Mammary epithelial cell (primary cell): ENCODE measurements around the gene TCF20.

Experiments
- EZH2 ChIP-seq: IDR thresholded peaks from 2 replicates; pipeline ENCODE4 v1.6.1; 2012; ENCODE audit warnings: low read length, inconsistent platforms, borderline replicate concordance
- TF ChIP-seq, protein P1 (sequence below), 2 donors: IDR thresholded peaks in 1 of 2; conservative IDR thresholded peaks in 1 of 2; 2 replicates each; pipeline ENCODE4 v1.5.1; 2011 to 2012; ENCODE audit warnings: inconsistent platforms in 2 of 2, low read length in 2 of 2, mild to moderate bottlenecking in 2 of 2, control low read depth in 1 of 2, low read depth in 1 of 2; ENCODE audit not compliant: insufficient read depth in 1 of 2; ENCODE audit errors: extremely low read depth in 1 of 2

GRCh38 chr22:42283278-42284201, 13.1 kb upstream of the TCF20 start:
- TF ChIP-seq, protein P1, sequence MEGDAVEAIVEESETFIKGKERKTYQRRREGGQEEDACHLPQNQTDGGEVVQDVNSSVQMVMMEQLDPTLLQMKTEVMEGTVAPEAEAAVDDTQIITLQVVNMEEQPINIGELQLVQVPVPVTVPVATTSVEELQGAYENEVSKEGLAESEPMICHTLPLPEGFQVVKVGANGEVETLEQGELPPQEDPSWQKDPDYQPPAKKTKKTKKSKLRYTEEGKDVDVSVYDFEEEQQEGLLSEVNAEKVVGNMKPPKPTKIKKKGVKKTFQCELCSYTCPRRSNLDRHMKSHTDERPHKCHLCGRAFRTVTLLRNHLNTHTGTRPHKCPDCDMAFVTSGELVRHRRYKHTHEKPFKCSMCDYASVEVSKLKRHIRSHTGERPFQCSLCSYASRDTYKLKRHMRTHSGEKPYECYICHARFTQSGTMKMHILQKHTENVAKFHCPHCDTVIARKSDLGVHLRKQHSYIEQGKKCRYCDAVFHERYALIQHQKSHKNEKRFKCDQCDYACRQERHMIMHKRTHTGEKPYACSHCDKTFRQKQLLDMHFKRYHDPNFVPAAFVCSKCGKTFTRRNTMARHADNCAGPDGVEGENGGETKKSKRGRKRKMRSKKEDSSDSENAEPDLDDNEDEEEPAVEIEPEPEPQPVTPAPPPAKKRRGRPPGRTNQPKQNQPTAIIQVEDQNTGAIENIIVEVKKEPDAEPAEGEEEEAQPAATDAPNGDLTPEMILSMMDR (conservative IDR thresholded peaks at IDR 0.05 in 1 of 2, IDR thresholded peaks at IDR 0.05 in 1 of 2; ENCODE audit: extremely low read depth in 1 of 2, insufficient read depth in 1 of 2, low read depth in 1 of 2, low read length in 2 of 2) = no peak
- no peak for TF ChIP-seq EZH2
